ENCODE results near the gene MAGEA6.
"Not testable (repeated sequence)": the region's sequence is repeated elsewhere in the genome, so short reads cannot be mapped to it uniquely, and the experiment has no call there.

DNA sequence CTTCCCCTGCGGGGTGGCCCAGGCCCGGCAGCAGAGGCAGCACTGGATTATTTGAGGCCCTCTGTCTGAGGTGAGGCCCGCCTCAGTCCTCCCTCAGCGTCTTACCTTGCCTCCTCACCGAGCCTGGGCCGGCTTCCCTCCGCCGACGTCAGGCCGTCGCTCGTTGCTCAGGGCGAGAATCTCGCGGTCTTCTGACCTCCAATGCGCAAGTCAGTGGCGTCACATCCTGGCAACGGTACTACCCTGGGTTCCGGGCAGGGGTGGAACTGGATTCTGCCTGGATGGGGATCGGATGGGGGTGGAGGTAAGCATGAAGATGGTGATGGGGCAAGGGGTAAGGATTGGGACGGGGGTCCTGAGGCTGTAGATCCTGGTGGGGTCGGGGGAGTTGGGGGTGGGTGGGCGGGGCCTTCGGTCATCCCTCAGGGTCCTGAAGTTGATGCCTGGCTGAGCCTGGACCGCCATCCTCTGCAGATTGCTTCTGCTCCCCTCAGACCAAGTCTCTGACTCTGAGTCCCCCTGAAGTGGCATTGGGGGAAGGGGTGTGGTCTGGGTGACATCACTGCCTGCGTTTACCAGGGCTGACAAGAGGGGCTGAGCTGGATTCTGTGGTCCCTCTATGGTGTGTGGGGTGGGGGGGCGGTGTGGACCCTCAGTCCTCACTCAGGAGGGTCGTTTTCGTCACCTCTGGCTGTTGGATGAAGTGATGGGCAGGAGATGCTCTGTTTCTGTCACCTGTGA is at the start of gene MAGEA6:
- TF ChIP-seq, protein P1, sequence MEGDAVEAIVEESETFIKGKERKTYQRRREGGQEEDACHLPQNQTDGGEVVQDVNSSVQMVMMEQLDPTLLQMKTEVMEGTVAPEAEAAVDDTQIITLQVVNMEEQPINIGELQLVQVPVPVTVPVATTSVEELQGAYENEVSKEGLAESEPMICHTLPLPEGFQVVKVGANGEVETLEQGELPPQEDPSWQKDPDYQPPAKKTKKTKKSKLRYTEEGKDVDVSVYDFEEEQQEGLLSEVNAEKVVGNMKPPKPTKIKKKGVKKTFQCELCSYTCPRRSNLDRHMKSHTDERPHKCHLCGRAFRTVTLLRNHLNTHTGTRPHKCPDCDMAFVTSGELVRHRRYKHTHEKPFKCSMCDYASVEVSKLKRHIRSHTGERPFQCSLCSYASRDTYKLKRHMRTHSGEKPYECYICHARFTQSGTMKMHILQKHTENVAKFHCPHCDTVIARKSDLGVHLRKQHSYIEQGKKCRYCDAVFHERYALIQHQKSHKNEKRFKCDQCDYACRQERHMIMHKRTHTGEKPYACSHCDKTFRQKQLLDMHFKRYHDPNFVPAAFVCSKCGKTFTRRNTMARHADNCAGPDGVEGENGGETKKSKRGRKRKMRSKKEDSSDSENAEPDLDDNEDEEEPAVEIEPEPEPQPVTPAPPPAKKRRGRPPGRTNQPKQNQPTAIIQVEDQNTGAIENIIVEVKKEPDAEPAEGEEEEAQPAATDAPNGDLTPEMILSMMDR (IDR thresholded peaks at IDR 0.05) = not testable (repeated sequence)
- TF ChIP-seq POLR2A (IDR thresholded peaks at IDR 0.05) = not testable (repeated sequence)
